GM19372 (cell line): ENCODE measurements around the gene CAPN10.
"Not testable (repeated sequence)": the region's sequence is repeated elsewhere in the genome, so short reads cannot be mapped to it uniquely, and the experiment has no call there.

Experiments
- ATAC-seq: cut with Tn5 transposase; IDR thresholded peaks from one replicate; pipeline ENCODE4 v1.9.1; 2021; ENCODE audit warnings: mild to moderate bottlenecking, low read depth, moderate library complexity; ENCODE audit not compliant: unreplicated experiment

The CAPN10 gene

GRCh38 chr2:240586198-240586918, at the start of gene CAPN10:
Gene CAPN10, plus strand, starts transcription at chr2:240586734. Its CDS starts 178 bp downstream, at chr2:240586912.
- peak; percentile 66 for ATAC-seq

GRCh38 chr2:240538031-240538780, 48.3 kb upstream of the CAPN10 start:
- no peak for ATAC-seq

- ATAC-seq: not testable (repeated sequence)
Observed at GRCh38 chr2:240539101-240539500, 47.4 kb upstream of the CAPN10 start.

- no peak for ATAC-seq
Observed at GRCh38 chr2:240539906-240540305, 46.6 kb upstream of the CAPN10 start.

- no peak for ATAC-seq
Observed at GRCh38 chr2:240551288-240551687, 35.2 kb upstream of the CAPN10 start.

GRCh38 chr2:240551811-240552210, 34.7 kb upstream of the CAPN10 start:
- no peak for ATAC-seq

GRCh38 chr2:240553956-240554480, 32.5 kb upstream of the CAPN10 start:
- no peak for ATAC-seq

- no peak for ATAC-seq
Observed at GRCh38 chr2:240554767-240555493, 31.6 kb upstream of the CAPN10 start.

- ATAC-seq: no peak
Observed at GRCh38 chr2:240555541-240556250, 30.8 kb upstream of the CAPN10 start.

GRCh38 chr2:240556553-240557100, 29.9 kb upstream of the CAPN10 start:
- ATAC-seq: no peak

- ATAC-seq: no peak
Observed at GRCh38 chr2:240557101-240557751, 29.3 kb upstream of the CAPN10 start.

GRCh38 chr2:240557808-240558207, 28.7 kb upstream of the CAPN10 start, which contains the start of gene ANKMY1:
Gene ANKMY1, minus strand, starts transcription at chr2:240557988. Its CDS starts 653 bp downstream, at chr2:240557335.
- ATAC-seq: no peak

- no peak for ATAC-seq
Observed at GRCh38 chr2:240558236-240558761, 28.2 kb upstream of the CAPN10 start.

GRCh38 chr2:240559286-240559685, 27.2 kb upstream of the CAPN10 start:
- no peak for ATAC-seq

- ATAC-seq: peak; percentile 52
Observed at GRCh38 chr2:240560084-240560479, 26.5 kb upstream of the CAPN10 start, which contains the start of gene DUSP28. Gene DUSP28, plus strand, starts transcription at chr2:240560357. Its CDS starts 328 bp downstream, at chr2:240560685.

GRCh38 chr2:240560480-240561324, 25.8 kb upstream of the CAPN10 start:
- peak; percentile 57 for ATAC-seq

GRCh38 chr2:240561325-240561971, 25.1 kb upstream of the CAPN10 start:
- ATAC-seq: peak; percentile 1

GRCh38 chr2:240563231-240563630, 23.3 kb upstream of the CAPN10 start:
- ATAC-seq: not testable (repeated sequence)
